HG02885 (cell line): ENCODE results near the gene AAGAB.

Experiments
- ATAC-seq: cut with Tn5 transposase; IDR thresholded peaks from one replicate; pipeline ENCODE4 v1.9.1; 2021; ENCODE audit warnings: mild to moderate bottlenecking; ENCODE audit not compliant: unreplicated experiment, poor library complexity

AAGAB gene

DNA sequence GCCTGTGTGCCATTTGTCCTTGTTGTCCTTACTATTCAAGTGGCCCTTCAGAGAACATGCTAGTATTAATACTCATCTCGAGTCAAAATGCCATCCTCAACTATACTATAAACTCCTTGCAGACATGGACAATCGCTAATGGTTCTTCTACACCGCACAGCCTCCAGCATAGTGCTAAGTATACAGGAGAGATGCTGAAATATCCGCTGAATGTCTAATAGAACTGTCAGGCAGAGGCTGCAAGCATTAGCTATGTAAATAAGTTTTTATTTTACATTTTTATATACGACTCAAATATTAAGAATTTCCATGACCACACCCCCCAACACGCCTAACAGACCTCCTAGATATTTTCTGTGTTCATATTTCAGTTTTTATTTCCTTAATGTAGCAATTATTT, 39.4 kb downstream of the AAGAB start:
- no peak for ATAC-seq

DNA sequence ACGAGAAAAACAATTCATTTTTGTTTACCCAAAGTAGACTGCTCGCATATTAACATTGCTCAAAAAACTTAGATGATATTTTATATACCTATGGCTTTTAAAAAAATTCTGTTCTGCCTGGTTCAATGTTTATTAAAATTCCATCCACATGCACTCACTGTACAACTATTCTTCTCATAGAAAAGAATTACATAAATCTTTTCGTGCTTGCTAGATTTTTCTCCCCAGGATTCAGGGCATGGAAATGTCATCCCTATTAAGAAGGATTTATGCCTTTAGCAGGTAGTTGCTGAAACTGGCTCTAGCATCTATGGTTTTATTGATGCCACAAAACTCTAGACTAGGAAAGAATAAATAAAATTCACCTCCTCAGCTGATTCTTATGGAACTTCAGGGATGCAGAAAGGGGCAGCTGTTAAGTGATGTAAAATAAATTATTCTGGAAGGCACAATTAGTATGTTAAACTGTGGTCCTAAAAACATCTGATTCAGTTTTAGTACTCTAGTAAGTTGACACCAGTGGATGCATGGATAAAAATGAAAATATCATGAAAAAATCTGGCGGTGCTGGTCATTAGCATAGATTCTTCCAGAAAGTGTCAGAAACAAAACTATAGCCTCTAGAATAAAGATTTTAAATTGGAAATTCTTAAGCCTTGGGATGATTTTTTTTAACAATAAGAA, 41.6 kb downstream of the AAGAB start:
- no peak for ATAC-seq

DNA sequence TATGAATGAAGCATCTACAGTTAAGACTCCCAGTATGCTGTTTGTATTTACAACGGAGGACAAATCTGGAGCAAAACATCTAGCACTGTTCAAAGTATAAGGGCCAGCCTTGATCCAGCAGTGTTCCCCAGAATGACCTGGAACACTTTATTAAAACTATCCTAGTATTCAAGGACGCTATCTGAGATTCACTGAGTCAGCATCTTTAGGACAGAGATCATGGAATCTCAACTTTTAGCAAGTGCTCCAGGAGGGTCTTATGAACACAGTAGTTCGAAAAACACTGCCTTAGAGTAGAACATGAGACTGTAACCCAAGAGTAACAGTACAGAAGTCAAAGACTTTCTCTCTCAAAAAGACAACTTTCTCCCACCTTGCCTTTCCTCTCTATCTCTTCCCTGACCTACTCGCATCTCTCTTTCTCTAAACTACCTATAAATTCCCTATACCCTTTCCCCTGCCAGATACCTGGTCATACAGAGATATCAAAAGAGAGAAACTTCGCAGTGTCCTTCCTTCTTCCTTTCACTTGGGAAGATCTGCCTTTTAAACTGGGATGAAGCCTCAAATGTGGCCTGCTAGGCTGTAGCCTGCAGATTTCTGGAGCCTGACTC, 43.8 kb downstream of the AAGAB start:
- no peak for ATAC-seq

DNA sequence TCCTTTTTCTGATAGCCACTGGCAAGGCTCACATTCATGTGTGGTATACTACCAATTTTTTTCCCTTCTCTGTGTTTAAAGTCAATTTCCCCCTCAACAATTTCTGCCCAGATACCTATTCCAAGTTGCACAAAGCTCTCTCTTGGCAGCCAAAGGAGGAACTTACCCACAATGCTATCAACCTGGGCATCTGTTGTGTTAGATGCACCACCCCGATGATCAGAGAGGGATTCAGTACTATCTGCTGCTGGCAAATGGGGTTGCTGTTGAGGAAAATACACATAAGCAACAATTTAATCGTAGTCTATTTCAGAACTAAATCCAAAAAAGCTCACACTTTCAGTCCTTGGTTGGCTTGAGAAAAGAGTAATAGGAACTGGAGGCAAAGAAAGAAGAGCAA, 46.1 kb downstream of the AAGAB start:
- no peak for ATAC-seq

DNA sequence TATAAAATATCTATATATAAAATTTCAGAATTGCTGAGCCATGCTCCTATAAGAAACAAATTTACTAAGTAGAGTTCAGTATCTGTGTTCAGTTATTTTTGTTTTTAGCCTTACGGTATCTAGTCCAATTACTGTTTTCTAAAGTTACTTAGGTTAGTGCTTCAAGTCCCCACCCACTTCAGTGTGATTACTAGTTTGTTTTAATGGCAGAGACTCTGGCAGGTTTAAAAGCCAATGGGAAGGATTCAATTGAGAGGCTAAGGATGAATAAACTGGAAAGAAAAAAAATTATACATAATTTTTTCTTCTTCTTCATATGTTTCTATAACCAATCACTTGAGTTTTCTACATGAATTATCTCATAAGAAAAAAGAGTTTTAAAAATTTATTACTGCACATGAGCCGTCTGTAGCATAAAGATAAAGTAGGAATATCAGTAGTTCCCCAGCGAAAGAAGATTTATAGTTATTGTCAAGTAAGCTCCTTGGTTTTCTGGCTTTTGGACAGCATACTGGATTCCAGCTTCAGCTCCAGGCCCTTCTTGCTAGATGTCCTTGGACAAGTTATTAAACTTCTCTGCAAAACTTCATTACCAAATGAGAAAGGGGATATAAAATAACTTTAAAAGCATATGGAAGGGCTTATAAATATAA, 46.8 kb downstream of the AAGAB start:
- no peak for ATAC-seq

DNA sequence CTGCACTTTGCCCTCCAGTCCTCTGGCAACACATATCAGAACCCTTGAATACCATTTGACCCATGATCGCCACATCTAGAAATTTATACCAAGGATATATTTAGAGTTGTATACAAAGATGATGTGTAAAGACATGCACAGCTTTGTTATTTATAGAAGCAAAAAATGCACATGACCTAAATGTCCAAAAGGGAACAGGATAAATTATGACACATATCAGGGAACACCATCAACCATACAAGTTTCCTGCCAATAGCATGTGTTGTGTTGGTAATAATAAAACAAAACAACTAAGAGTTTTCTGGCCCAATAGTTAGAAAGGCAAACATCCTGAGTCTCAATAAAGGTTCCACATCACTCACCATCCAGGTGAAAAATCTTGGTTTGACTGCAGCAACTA, 51.5 kb downstream of the AAGAB start:
- ATAC-seq = no peak

DNA sequence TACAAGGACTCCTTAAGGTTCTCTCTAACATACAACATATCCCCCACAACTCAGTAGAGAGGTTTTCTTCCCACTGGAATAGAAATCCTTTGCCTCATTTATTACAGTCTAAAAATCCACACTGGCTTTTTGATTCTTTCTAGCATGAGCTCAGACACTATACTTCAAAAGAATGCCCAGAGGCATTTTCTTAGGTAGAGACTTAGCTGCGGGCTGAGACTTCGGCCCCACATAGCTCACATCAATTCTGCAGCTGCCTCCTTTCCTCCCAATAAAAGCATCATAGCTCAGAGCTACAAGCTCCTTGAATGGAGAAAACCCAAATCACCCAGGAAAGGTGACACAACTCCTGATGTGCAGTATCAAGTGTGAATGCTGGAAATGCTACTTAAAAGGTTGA, 52.4 kb downstream of the AAGAB start:
- ATAC-seq = no peak

DNA sequence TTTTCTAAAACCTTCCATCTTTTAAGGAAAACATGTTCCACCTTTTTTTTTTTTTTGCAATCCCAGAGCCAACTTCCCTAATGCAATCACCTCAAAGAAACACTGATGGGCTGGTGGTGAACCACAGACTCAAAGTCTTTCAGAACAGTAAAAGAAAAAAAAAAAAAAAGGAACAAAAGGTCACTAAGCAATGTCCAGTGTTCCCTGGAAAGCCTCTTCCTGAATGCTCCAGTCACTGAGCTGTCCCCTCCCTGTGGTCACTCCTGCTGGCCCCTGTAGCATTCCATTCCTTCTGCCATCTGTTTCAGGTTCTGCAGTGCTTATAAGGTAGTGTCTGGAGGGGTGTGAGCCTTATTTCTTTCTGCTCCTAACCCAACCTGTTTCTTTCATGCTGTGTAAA, 53.3 kb downstream of the AAGAB start:
- ATAC-seq = no peak

DNA sequence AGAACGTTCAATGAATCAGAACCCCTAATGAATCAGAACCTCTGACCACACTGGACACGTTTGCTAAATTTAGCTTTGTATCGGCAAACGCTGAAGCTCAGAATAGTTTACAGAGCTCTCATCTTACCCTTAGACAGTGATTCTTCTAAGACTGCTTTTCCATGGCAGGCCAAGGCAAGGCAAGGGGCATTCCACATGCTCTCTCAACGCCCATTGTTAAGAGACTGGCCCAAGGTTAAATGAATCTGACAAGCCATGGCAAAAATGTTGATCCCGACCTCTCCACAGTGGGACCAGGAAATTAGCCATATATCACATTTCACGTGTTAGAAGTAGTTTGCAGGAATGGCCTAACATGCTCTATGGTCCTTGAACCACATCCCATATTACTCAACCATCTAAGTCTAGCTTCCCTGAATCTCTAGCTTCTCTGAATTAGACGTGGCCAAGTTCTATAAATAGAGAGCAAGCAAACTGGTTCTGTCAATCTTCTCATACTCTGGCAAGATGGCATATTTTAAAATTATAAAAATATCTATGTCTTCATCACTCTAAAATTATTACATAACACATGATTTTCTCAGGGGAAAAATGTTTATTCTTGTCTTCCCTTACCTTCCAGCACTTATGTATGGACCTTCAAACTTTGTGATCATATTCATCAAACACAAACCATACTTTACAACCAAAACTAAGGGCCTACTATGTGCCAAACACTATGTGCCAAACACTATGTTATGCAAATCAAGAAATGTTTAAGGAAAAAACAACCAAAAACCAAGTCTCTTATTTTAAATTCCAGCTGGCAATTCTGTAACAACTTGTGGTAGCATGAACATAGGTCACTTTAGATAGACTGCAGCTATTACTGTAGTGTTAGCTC, 54.3 kb downstream of the AAGAB start:
- ATAC-seq = no peak

DNA sequence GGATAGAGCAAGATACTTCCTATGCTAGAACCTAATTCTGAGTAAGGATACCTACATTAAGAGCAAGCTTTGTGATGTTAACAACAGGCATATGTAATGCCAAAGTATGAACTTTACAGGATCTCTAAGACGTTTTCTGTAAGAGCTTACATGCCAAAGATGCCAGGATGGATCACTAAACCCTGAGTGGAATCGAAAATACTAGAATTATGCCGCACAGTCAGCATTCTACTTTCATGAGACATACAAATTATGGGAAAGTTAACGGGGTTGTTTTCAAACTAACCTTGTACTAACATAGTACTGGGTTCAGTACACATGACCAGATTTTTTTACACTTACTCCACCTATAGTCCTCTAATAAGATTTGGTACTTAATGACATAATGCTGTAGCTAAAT, 55.1 kb downstream of the AAGAB start:
- ATAC-seq = no peak

DNA sequence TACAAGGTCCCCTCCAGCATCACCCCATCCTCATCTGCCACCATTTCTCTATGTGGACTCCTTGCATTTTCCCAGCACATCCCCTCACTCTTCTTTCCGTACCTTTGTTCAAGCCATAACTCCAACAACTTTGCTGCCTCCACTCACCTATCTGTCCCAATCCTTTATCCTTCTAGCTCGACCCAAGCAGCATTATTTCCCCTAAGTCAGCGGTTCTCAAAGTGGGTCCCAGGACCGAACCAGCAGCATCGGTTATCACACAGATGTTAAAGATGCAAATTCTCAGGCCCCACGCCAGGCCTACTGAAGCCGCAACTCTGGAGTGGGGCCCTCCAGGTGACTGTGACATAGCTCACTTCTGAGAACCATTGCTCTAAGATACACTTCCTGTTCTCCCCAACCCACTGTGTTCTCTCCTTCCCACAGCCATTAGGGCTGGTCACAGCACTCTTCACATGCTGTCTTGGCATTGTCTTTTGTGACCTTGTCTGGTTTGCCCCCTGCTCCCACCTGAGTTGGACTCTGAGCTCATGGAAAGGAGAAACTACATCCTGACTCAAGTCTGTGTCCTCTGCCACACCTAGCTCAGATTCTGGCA, 56.2 kb downstream of the AAGAB start:
- ATAC-seq = peak; percentile 82

DNA sequence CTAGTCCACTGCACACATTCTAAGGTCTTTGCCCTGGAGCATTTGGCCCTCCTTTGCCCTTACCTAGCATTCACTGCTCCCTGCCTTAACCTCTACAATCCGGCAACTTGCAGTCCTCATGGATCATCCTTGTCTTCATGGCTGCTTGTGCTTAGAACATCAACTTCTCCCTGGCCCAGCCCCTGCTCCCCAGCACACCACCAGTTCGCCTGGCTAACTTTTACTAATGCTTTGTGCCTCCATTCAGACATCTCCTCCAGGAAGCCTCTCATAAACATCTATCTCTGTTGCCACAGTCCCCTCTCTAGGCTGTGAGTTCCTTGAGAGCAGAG, 57.1 kb downstream of the AAGAB start:
- no peak for ATAC-seq

DNA sequence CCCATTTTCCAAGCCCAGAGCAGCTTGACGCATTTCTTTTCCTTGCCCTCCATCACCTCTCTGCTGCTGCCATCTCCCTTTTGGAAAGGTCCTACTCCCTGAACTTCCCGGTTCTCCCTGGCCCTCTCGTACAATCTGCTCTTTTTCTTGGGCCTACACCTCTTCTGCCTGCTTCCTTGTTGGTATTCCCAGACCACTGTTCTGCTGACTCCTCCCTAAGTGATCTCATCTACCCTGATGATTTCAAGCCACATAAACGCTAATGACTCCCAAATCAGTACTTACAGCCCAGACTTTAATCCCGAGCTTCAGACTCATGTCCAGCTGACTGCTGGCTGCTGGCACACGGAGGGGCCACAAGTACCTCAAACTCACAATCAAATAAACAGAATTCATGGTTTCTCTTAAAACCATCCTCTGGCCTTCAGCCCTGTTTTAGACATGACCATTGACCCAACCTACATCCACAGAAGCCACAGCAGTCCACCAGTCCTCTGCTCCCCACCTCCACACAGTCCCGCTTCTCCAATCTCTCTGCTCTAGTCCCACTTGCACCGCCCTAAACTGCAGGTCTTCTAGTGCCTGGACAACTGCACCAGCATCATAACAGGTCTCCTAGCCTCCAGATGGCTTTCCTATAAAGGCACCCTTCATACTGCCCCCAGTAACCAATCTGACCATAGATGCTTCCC, 57.6 kb downstream of the AAGAB start:
- no peak for ATAC-seq

DNA sequence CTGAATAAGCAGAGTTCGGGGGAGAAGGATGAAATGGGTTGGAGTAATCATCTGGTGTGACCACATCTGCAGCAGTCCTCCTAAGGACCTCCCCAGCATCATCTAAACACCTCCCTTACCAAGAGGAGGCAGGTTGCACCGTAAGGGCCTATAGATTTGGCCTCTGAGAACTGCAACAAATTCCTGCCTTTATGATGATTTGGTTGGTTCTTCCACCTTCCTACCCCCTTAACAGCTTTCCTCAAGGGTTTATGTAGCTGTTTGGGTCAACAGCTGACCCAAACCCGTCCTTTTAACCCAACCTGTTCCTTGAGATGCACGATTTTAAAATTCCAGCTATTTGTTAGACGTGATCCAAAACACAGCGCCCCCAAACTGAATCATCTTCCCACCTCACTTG, 58.2 kb downstream of the AAGAB start:
- ATAC-seq = no peak

DNA sequence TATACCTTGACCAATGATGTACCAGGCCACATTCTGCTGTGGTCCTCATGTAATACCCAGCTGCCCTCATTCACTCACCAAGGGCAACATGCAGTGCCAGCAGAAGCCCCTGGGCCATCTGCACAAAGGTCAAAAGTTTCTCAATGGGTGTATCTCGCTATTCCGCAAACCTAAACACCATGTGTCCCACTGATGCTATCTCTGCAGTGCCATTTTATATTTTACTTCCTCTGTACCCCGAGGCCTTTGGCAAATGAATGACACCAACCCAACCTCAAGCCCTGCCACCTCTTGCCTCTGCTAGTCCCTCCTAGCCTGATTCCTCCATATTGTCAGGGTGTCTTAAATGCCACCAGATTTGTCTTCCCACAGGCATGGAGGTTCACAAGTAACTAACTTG, 59.2 kb downstream of the AAGAB start:
- ATAC-seq = no peak

DNA sequence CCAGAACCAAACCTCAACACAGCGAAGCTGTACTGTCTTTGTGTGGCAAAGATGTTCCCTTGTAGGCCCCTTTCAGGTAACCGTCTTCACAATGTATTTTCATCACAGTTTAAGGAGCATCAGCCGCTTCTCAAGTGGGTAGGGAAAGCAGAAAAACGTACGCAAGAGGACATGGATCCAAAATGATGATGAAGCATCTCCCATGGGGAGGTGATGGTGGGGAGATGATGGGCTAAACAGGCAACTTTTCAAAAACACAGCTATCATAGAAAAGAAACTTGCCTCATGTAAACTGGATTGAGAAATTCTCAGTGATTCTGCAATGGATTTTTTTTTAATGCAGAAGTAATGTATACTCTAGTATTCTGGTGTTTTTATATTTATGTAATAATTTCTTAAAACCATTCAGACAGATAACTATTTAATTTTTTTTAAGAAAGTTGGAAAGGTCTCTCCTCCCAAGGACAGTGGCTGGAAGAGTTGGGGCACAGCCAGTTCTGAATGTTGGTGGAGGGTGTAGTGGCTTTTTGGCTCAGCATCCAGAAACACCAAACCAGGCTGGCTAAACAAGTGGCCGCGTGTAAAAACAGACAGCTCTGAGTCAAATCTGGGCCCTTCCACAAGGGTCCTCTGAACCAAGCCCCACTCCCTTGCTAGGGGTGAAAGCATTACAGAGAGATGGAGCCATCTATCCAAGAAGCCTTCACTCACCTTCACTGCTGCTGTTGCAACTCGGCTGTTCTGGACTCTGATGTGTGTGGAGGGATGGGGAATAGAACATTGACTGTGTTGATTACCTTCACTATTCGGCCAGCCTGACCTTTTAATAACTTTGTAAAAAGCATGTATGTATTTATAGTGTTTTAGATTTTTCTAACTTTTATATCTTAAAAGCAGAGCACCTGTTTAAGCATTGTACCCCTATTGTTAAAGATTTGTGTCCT, 60.0 kb downstream of the AAGAB start:
- ATAC-seq = no peak

DNA sequence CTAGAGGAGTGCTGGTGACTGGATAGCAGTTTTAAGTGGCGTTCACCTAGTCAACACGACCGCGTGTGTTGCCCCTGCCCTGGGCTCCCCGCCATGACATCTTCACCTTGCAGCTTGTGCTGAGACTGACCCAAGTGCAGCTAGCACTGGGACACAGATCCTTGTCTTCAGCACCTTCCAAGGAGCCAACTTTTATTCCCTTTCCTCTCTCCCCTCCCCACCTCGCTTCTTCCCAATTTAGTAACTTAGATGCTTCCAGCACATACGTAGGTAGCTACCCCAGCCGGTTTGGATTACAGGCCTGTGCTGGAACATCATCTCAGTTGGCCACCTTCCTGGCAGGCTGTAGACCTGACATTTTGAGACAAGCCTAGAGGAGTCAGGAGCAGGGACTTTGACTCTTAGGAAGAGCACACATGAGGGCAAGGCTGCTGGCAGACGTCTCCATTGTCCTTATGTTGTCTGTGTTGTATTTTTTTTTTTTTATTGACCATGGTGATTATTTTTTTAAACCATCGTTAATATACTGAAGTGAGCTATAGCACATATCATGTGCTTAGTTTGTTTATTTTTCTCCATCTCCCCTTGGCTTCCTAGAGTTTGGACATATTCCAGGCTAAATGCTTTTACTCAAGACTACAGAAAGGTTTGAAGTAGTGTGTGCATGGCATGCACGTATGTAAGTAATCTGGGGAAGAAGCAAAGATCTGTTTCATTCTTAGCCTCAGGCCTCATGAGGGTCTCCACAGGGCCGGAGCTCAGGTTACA, 61.1 kb downstream of the AAGAB start:
- ATAC-seq = no peak

DNA sequence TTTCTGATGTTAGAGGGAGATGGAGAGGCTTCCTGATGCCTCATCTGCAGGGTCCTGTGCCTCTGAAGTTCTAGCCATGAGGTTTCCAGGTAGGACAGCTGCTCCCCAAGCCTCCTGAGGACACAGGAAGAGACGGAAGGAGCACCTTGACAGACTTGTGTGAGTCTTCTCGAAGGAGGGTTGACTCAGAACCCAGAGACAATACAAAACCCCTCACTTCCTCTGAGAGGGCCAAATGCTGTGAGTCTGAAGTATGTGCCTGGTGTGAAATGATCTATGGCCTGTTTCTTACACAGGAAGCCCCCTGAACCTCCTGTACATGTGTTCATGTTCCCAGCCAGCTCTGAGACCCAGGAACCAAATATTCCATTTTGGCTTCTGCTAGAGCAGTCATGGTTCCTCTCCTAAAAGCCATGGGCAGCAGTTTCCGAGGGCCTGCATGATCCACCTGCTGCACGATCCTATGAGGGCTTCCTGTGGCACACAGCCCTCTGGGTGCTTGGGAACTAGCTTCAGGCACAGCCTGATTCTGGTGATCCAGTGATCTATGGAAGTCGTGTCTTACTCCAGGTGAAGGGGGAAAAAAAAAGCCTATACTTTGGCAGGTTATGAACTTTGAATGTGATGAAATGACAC, 62.2 kb downstream of the AAGAB start:
- ATAC-seq = no peak
